ENCODE data around the gene APOE. TPM values are rescaled to one million over a fixed set of nuclear protein-coding genes. Genes with fewer than 3 reads are reported as not detected.

APOE gene
- total RNA-seq, 1 donor from 2014 or later, result 258 TPM

GRCh38 chr19:44865196-44865767 is 40.3 kb upstream of the APOE start:
- peaks cover 27% of the 10 kb centered on the region for H3K4me1 Mint-ChIP-seq (ENCODE audit: unreplicated experiment)
- H3K4me3 Mint-ChIP-seq (ENCODE audit: unreplicated experiment), result peak overlapping the region; percentile 83
- H3K9me3 Mint-ChIP-seq (ENCODE audit: unreplicated experiment), result no peaks in the 10 kb centered on the region
- H3K36me3 Mint-ChIP-seq (ENCODE audit: low read depth, unreplicated experiment), result peaks cover 45% of the 10 kb centered on the region
- H3K27me3 Mint-ChIP-seq (ENCODE audit: unreplicated experiment), result peaks cover 11% of the 10 kb centered on the region
- DNase-seq (ENCODE audit: low spot score), result no peak
- no peak overlapping the region for H3K27ac Mint-ChIP-seq (ENCODE audit: unreplicated experiment)
- TF ChIP-seq CTCF (IDR thresholded peaks at IDR 0.05; ENCODE audit: unreplicated experiment), result no peak

- Mint-ChIP-seq H3K36me3 (ENCODE audit: low read depth, unreplicated experiment) (peaks cover 38% of the 10 kb centered on the region), H3K27ac (ENCODE audit: unreplicated experiment) (peak overlapping the region; percentile 62), H3K4me3 (ENCODE audit: unreplicated experiment) (no peak overlapping the region), H3K9me3 (ENCODE audit: unreplicated experiment) (no peaks in the 10 kb centered on the region), H3K4me1 (ENCODE audit: unreplicated experiment) (peaks cover 35% of the 10 kb centered on the region), H3K27me3 (ENCODE audit: unreplicated experiment) (peaks cover 11% of the 10 kb centered on the region)
- TF ChIP-seq CTCF (IDR thresholded peaks at IDR 0.05; ENCODE audit: unreplicated experiment), result no peak
- no peak for DNase-seq (ENCODE audit: low spot score)
Observed at GRCh38 chr19:44866664-44867063, 38.9 kb upstream of the APOE start.

- Mint-ChIP-seq H3K36me3 (ENCODE audit: low read depth, unreplicated experiment) (peaks cover 44% of the 10 kb centered on the region), H3K27ac (ENCODE audit: unreplicated experiment) (peak overlapping the region; percentile 45)
Observed at GRCh38 chr19:44867578-44867977, 38.0 kb upstream of the APOE start.

GRCh38 chr19:44869733-44870470 is 35.7 kb upstream of the APOE start:
- Mint-ChIP-seq H3K36me3 (ENCODE audit: low read depth, unreplicated experiment) (peaks cover 61% of the 10 kb centered on the region), H3K27ac (ENCODE audit: unreplicated experiment) (peak overlapping the region; percentile 67), H3K27me3 (ENCODE audit: unreplicated experiment) (peaks cover 24% of the 10 kb centered on the region), H3K4me3 (ENCODE audit: unreplicated experiment) (peak overlapping the region; percentile 80), H3K4me1 (ENCODE audit: unreplicated experiment) (peaks cover 55% of the 10 kb centered on the region), H3K9me3 (ENCODE audit: unreplicated experiment) (no peaks in the 10 kb centered on the region)
- DNase-seq (ENCODE audit: low spot score), result no peak
- no peak for TF ChIP-seq CTCF (IDR thresholded peaks at IDR 0.05; ENCODE audit: unreplicated experiment)

More at GRCh38 chr19:44867578-44867977, 38.0 kb upstream of the APOE start:
- TF ChIP-seq CTCF (IDR thresholded peaks at IDR 0.05; ENCODE audit: unreplicated experiment), result no peak
- Mint-ChIP-seq H3K4me3 (ENCODE audit: unreplicated experiment) (peak overlapping the region; percentile 65), H3K4me1 (ENCODE audit: unreplicated experiment) (peaks cover 44% of the 10 kb centered on the region), H3K9me3 (ENCODE audit: unreplicated experiment) (no peaks in the 10 kb centered on the region), H3K27me3 (ENCODE audit: unreplicated experiment) (peaks cover 11% of the 10 kb centered on the region)
- DNase-seq (ENCODE audit: low spot score), result no peak

- H3K27ac Mint-ChIP-seq (ENCODE audit: unreplicated experiment), result peak overlapping the region; percentile 87
- peaks cover 66% of the 10 kb centered on the region for H3K36me3 Mint-ChIP-seq (ENCODE audit: low read depth, unreplicated experiment)
Observed at GRCh38 chr19:44871809-44872208, 33.8 kb upstream of the APOE start.

More at GRCh38 chr19:44871809-44872208, 33.8 kb upstream of the APOE start:
- no peak for DNase-seq (ENCODE audit: low spot score)
- no peak for TF ChIP-seq CTCF (IDR thresholded peaks at IDR 0.05; ENCODE audit: unreplicated experiment)
- Mint-ChIP-seq H3K4me3 (ENCODE audit: unreplicated experiment) (peak overlapping the region; percentile 76), H3K27me3 (ENCODE audit: unreplicated experiment) (peaks cover 27% of the 10 kb centered on the region), H3K9me3 (ENCODE audit: unreplicated experiment) (no peaks in the 10 kb centered on the region), H3K4me1 (ENCODE audit: unreplicated experiment) (peaks cover 60% of the 10 kb centered on the region)
